Measurements from ENCODE around the gene ZNF486.
"Not testable (repeated sequence)": the region's sequence is repeated elsewhere in the genome, so short reads cannot be mapped to it uniquely, and the experiment has no call there.

ZNF486 gene

GRCh38 chr19:20167020-20167644 lies at the start of gene ZNF486:
TSS of gene ZNF486 (plus strand) at chr19:20167214. CDS start at chr19:20167331, 117 bp downstream.
- no peak for DNase-seq

GRCh38 chr19:20118064-20118839 lies 48.8 kb upstream of the ZNF486 start:
- not testable (repeated sequence) for DNase-seq

GRCh38 chr19:20124879-20125278 lies 42.1 kb upstream of the ZNF486 start:
- no peak for DNase-seq

- DNase-seq: not testable (repeated sequence)
These were observed 34.1 kb upstream of the ZNF486 start for GRCh38 chr19:20132933-20133332.

GRCh38 chr19:20137714-20138113 lies 29.3 kb upstream of the ZNF486 start:
- not testable (repeated sequence) for DNase-seq

- DNase-seq: peak in 1 of 3 experiments; percentile 17
These were observed 15.3 kb upstream of the ZNF486 start for GRCh38 chr19:20151617-20152145.

GRCh38 chr19:20152506-20152905 lies 14.5 kb upstream of the ZNF486 start:
- peak in 1 of 3 experiments; percentile 26 for DNase-seq

- no peak for DNase-seq
These were observed 13.7 kb upstream of the ZNF486 start for GRCh38 chr19:20153281-20153680.

GRCh38 chr19:20154636-20155035 lies 12.4 kb upstream of the ZNF486 start:
- DNase-seq: peak in 1 of 3 experiments; percentile 4

- no peak for DNase-seq
These were observed 4.2 kb upstream of the ZNF486 start for GRCh38 chr19:20162821-20163220.

GRCh38 chr19:20164456-20164855 lies 2.6 kb upstream of the ZNF486 start:
- no peak for DNase-seq

GRCh38 chr19:20165971-20166592 lies 932 bp upstream of the ZNF486 start:
- DNase-seq: no peak

GRCh38 chr19:20167651-20168122 lies 673 bp downstream of the ZNF486 start:
- no peak for DNase-seq

- no peak for DNase-seq
These were observed 4.3 kb downstream of the ZNF486 start for GRCh38 chr19:20171285-20171684.

- DNase-seq: not testable (repeated sequence)
These were observed 8.8 kb downstream of the ZNF486 start for GRCh38 chr19:20175848-20176247.

- DNase-seq: not testable (repeated sequence)
These were observed 12.9 kb downstream of the ZNF486 start for GRCh38 chr19:20179956-20180355.

- DNase-seq: peak; percentile 59 to 94 (median 82)
These were observed 15.3 kb downstream of the ZNF486 start for GRCh38 chr19:20182222-20182785.

- no peak for DNase-seq
These were observed 19.2 kb downstream of the ZNF486 start for GRCh38 chr19:20186174-20186573.

- no peak for DNase-seq
These were observed 30.7 kb downstream of the ZNF486 start for GRCh38 chr19:20197747-20198146.

GRCh38 chr19:20209051-20209450 lies 42.0 kb downstream of the ZNF486 start:
- DNase-seq: peak in 2 of 3 experiments; percentile 11 to 72

GRCh38 chr19:20214366-20214765 lies 47.4 kb downstream of the ZNF486 start:
- DNase-seq: not testable (repeated sequence)

GRCh38 chr19:20221605-20222004 lies 54.6 kb downstream of the ZNF486 start:
- not testable (repeated sequence) for DNase-seq

GRCh38 chr19:20233105-20233504 lies 66.1 kb downstream of the ZNF486 start:
- no peak for DNase-seq
